ENCODE measurements around the gene GRIN1.

Gene GRIN1

GRCh38 chr9:137138722-137139467 is at the start of gene GRIN1:
Gene GRIN1, plus strand, starts transcription at chr9:137139154. Its CDS starts 333 bp downstream, at chr9:137139487.
- H3K4me3 Mint-ChIP-seq, result no peak within 1 kb of the TSS
- peaks cover 41% of the 10 kb centered on the region for H3K27me3 Mint-ChIP-seq (ENCODE audit: low read depth)
- no peaks in the 10 kb centered on the region for H3K9me3 Mint-ChIP-seq
- peak within 1 kb of the TSS; percentile 3 for H3K27ac Mint-ChIP-seq
- H3K4me1 Mint-ChIP-seq (ENCODE audit: low read depth), result peaks cover 3% of the 10 kb centered on the region
- no peaks in the 10 kb centered on the region for H3K36me3 Mint-ChIP-seq (ENCODE audit: low read depth)

GRCh38 chr9:137089232-137089947 is 49.6 kb upstream of the GRIN1 start:
- Mint-ChIP-seq H3K27me3 (ENCODE audit: low read depth) (no peaks in the 10 kb centered on the region), H3K4me3 (no peak overlapping the region), H3K9me3 (no peaks in the 10 kb centered on the region), H3K4me1 (ENCODE audit: low read depth) (peaks cover 35% of the 10 kb centered on the region), H3K27ac (no peak overlapping the region), H3K36me3 (ENCODE audit: low read depth) (peaks cover 23% of the 10 kb centered on the region)

GRCh38 chr9:137095664-137096517 is 43.1 kb upstream of the GRIN1 start:
- Mint-ChIP-seq H3K4me3 (peak overlapping the region; percentile 84), H3K27me3 (ENCODE audit: low read depth) (no peaks in the 10 kb centered on the region), H3K36me3 (ENCODE audit: low read depth) (peaks cover 38% of the 10 kb centered on the region), H3K4me1 (ENCODE audit: low read depth) (peaks cover 23% of the 10 kb centered on the region), H3K9me3 (no peaks in the 10 kb centered on the region), H3K27ac (peak overlapping the region; percentile 99)

- Mint-ChIP-seq H3K4me3 (no peak overlapping the region), H3K27me3 (ENCODE audit: low read depth) (no peaks in the 10 kb centered on the region), H3K4me1 (ENCODE audit: low read depth) (peaks cover 24% of the 10 kb centered on the region), H3K27ac (peak overlapping the region; percentile 99), H3K9me3 (no peaks in the 10 kb centered on the region), H3K36me3 (ENCODE audit: low read depth) (peaks cover 34% of the 10 kb centered on the region)
Measured at GRCh38 chr9:137096785-137097546, 42.0 kb upstream of the GRIN1 start.

GRCh38 chr9:137097761-137098462 is 41.0 kb upstream of the GRIN1 start:
- H3K4me3 Mint-ChIP-seq, result no peak overlapping the region
- H3K4me1 Mint-ChIP-seq (ENCODE audit: low read depth), result peaks cover 19% of the 10 kb centered on the region
- H3K27me3 Mint-ChIP-seq (ENCODE audit: low read depth), result no peaks in the 10 kb centered on the region
- H3K9me3 Mint-ChIP-seq, result no peaks in the 10 kb centered on the region
- H3K36me3 Mint-ChIP-seq (ENCODE audit: low read depth), result peaks cover 27% of the 10 kb centered on the region
- no peak overlapping the region for H3K27ac Mint-ChIP-seq

- Mint-ChIP-seq H3K9me3 (no peaks in the 10 kb centered on the region), H3K36me3 (ENCODE audit: low read depth) (peaks cover 24% of the 10 kb centered on the region), H3K27me3 (ENCODE audit: low read depth) (no peaks in the 10 kb centered on the region), H3K27ac (no peak overlapping the region), H3K4me3 (no peak overlapping the region), H3K4me1 (ENCODE audit: low read depth) (peaks cover 17% of the 10 kb centered on the region)
Measured at GRCh38 chr9:137099231-137099630, 39.7 kb upstream of the GRIN1 start.

GRCh38 chr9:137103206-137103999 is 35.6 kb upstream of the GRIN1 start:
- H3K27me3 Mint-ChIP-seq (ENCODE audit: low read depth), result no peaks in the 10 kb centered on the region
- H3K27ac Mint-ChIP-seq, result no peak overlapping the region
- peaks cover 1% of the 10 kb centered on the region for H3K4me1 Mint-ChIP-seq (ENCODE audit: low read depth)
- no peaks in the 10 kb centered on the region for H3K9me3 Mint-ChIP-seq
- peaks cover 17% of the 10 kb centered on the region for H3K36me3 Mint-ChIP-seq (ENCODE audit: low read depth)
- H3K4me3 Mint-ChIP-seq, result no peak overlapping the region

- no peaks in the 10 kb centered on the region for H3K9me3 Mint-ChIP-seq
- peaks cover 3% of the 10 kb centered on the region for H3K4me1 Mint-ChIP-seq (ENCODE audit: low read depth)
- H3K36me3 Mint-ChIP-seq (ENCODE audit: low read depth), result peaks cover 14% of the 10 kb centered on the region
- H3K27me3 Mint-ChIP-seq (ENCODE audit: low read depth), result no peaks in the 10 kb centered on the region
- no peak overlapping the region for H3K4me3 Mint-ChIP-seq
- H3K27ac Mint-ChIP-seq, result no peak overlapping the region
Measured at GRCh38 chr9:137105814-137106661, 32.9 kb upstream of the GRIN1 start.

- H3K4me1 Mint-ChIP-seq (ENCODE audit: low read depth), result peaks cover 2% of the 10 kb centered on the region
- no peaks in the 10 kb centered on the region for H3K9me3 Mint-ChIP-seq
- peaks cover 14% of the 10 kb centered on the region for H3K36me3 Mint-ChIP-seq (ENCODE audit: low read depth)
- no peak overlapping the region for H3K27ac Mint-ChIP-seq
- no peak overlapping the region for H3K4me3 Mint-ChIP-seq
- no peaks in the 10 kb centered on the region for H3K27me3 Mint-ChIP-seq (ENCODE audit: low read depth)
Measured at GRCh38 chr9:137106662-137107250, 32.2 kb upstream of the GRIN1 start.

GRCh38 chr9:137107312-137107921 is 31.5 kb upstream of the GRIN1 start:
- H3K4me1 Mint-ChIP-seq (ENCODE audit: low read depth), result peaks cover 2% of the 10 kb centered on the region
- no peaks in the 10 kb centered on the region for H3K27me3 Mint-ChIP-seq (ENCODE audit: low read depth)
- H3K27ac Mint-ChIP-seq, result no peak overlapping the region
- no peak overlapping the region for H3K4me3 Mint-ChIP-seq
- no peaks in the 10 kb centered on the region for H3K9me3 Mint-ChIP-seq
- H3K36me3 Mint-ChIP-seq (ENCODE audit: low read depth), result peaks cover 14% of the 10 kb centered on the region

GRCh38 chr9:137107982-137108381 is 31.0 kb upstream of the GRIN1 start:
- Mint-ChIP-seq H3K27ac (no peak overlapping the region), H3K4me3 (no peak overlapping the region), H3K4me1 (ENCODE audit: low read depth) (peaks cover 3% of the 10 kb centered on the region), H3K9me3 (no peaks in the 10 kb centered on the region), H3K36me3 (ENCODE audit: low read depth) (peaks cover 14% of the 10 kb centered on the region), H3K27me3 (ENCODE audit: low read depth) (no peaks in the 10 kb centered on the region)
